EL (cell line): ENCODE measurements around the gene KLRD1.
"Not testable (repeated sequence)": the region's sequence is repeated elsewhere in the genome, so short reads cannot be mapped to it uniquely, and the experiment has no call there.

ENCODE experiments used
- DNase-seq: peaks from one replicate; pipeline ENCODE4 v3.0.0-alpha.2; 2016

The KLRD1 gene

DNA sequence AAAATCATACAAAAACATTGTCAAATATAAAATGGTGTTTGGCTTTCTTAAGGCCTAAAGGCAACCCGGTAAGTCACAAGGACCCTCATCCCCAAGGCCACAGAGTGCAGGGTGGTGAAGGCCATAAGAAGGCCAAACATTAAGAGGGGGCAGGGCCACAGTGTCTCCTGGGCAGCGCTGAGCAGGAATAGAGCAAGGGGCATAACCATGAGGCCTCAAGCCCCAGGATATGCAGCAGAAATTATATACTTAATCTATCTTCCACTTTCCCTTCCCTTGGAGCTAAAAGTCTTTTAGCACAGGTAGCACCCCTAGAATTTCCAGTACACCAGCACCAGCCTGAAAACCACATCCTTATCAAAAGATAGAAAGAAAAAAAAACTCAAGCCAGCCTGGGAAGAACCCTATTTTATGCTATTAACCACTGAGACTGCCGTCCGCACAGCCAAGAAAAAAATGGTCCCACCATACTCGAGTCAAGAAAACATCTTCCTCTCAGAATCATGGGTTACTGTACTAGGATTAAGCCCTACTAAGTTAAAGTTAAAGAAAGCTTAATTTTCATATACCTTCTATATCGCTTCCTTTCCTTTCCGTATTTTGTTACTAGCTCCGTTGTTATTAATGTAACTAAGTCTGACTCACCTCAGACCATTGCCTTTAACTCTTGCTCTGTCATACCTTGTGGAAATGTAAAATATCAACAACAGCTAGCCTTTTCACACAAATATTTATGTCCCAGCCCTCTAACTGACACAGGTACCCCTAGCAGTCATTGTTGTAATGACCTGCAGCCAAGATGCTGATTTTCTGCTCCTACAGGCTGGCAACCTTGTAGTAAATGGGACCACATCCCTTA, 62.1 kb downstream of the KLRD1 start:
- DNase-seq, result no peak

DNA sequence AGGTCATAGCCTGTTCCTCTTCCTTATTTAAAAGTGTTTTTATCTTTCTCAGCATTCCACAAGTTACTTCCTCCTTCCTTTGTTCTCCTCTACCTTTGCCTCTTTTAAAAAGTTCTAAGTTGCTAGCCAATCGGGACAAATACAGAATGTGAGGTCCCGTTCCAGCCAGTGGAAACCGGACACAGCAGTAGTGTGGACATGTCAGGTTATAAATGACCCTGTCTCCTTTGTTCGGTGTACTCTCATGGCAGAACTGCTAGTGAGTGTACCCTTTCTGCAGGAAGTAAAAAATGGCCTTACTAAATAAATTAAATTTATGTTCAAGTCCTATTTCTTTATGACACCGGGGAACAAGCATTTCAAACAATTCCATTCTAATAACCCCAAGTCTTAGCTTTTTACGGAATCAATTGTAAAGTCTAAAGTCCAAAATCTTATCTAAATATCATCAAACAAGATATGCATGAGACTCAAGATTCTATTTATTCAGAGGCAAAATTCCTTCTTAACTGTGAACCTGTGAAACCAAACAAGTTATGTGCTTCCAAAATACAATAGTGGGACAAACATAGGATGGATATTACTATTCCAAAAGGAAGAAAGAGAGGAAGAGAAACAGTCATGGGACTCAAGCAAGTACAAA, 64.3 kb downstream of the KLRD1 start:
- DNase-seq, result not testable (repeated sequence)

- DNase-seq, result no peak
Measured at GRCh38 chr12:10372559-10372958, 64.9 kb downstream of the KLRD1 start.

GRCh38 chr12:10374624-10375018, 67.0 kb downstream of the KLRD1 start:
- no peak for DNase-seq

DNA sequence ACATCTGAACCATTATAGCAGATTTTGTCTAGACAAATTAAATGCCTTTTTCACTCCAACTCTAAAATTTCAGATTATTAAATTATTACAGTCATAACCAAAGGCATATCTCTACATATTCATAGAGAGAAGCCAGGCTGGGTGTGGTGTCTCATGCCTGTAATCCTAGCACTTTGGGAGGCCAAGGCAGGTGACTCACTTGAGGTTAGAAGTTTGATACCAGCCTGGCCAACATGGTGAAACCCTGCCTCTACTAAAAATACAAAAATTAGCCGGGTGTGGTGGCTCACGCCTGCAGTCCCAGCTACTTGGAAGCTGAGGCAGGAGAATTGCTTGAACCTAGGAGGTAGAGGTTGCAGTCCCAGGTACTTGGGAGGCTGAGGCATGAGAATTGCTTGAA, 71.1 kb downstream of the KLRD1 start:
- DNase-seq, result not testable (repeated sequence)
